Cardiac septum (tissue), 1 donor: Measurements from ENCODE around the gene PDZD8. TPM values are rescaled to one million over a fixed set of nuclear protein-coding genes. Genes with fewer than 3 reads are reported as not detected.

Experiments used
- DNase-seq: peaks from one replicate; pipeline ENCODE4 v3.0.0-alpha.2; 2020; ENCODE audit warnings: low spot score
- intact Hi-C: fragments of 100-400 bp; cut with DNase I; formaldehyde crosslinking; loops from one replicate; pipeline ENCODE4 v1.14.0; 2022
- total RNA-seq: library from RNA; stranded (reverse); fragmentation: NEBNext Ultra II Directional; extraction: Animal tissue kit (Norgen Biotek cat#: 25700); gene quantifications from one replicate; pipeline ENCODE4 v1.2.1, GENCODE V29; 2021
- donor health status: DM: no; HTN: no; CAD: no.

Gene PDZD8
- total RNA-seq, 1 donor from 2014 or later: 27.9 TPM

GRCh38 chr10:117355072-117355471 lies 20.2 kb downstream of the PDZD8 start:
- DNase-seq: no peak
- intact Hi-C loops: no loop called here

GRCh38 chr10:117353684-117354083 lies 21.6 kb downstream of the PDZD8 start:
- intact Hi-C loops: no loop called here
- no peak for DNase-seq

GRCh38 chr10:117352724-117353123 lies 22.5 kb downstream of the PDZD8 start:
- DNase-seq: no peak
- intact Hi-C loops: no loop called here

- DNase-seq: no peak
- intact Hi-C loops: no loop called here
Measured at GRCh38 chr10:117351996-117352395, 23.2 kb downstream of the PDZD8 start.

GRCh38 chr10:117351558-117351957 lies 23.7 kb downstream of the PDZD8 start:
- DNase-seq: no peak
- intact Hi-C loops: no loop called here

GRCh38 chr10:117350909-117351308 lies 24.3 kb downstream of the PDZD8 start:
- intact Hi-C loops: no loop called here
- no peak for DNase-seq

GRCh38 chr10:117348236-117348635 lies 27.0 kb downstream of the PDZD8 start:
- intact Hi-C loops: no loop called here
- no peak for DNase-seq

GRCh38 chr10:117346574-117346973 lies 28.7 kb downstream of the PDZD8 start:
- DNase-seq: no peak
- intact Hi-C loops: no loop called here

- DNase-seq: no peak
Measured at GRCh38 chr10:117345143-117345542, 30.1 kb downstream of the PDZD8 start.

GRCh38 chr10:117342641-117343040 lies 32.6 kb downstream of the PDZD8 start:
- intact Hi-C loops: no loop called here
- no peak for DNase-seq

More at GRCh38 chr10:117345143-117345542, 30.1 kb downstream of the PDZD8 start:
- intact Hi-C loops: no loop called here

- DNase-seq: no peak
Measured at GRCh38 chr10:117341061-117341460, 34.2 kb downstream of the PDZD8 start.

GRCh38 chr10:117339979-117340378 lies 35.3 kb downstream of the PDZD8 start:
- no peak for DNase-seq
- intact Hi-C loops: no loop called here

More at GRCh38 chr10:117341061-117341460, 34.2 kb downstream of the PDZD8 start:
- intact Hi-C loops: no loop called here

- intact Hi-C loops: no loop called here
- no peak for DNase-seq
Measured at GRCh38 chr10:117339578-117339977, 35.7 kb downstream of the PDZD8 start.

GRCh38 chr10:117334926-117335325 lies 40.3 kb downstream of the PDZD8 start:
- intact Hi-C loops: no loop called here

GRCh38 chr10:117334066-117334465 lies 41.2 kb downstream of the PDZD8 start:
- no peak for DNase-seq
- intact Hi-C loops: no loop called here

More at GRCh38 chr10:117334926-117335325, 40.3 kb downstream of the PDZD8 start:
- DNase-seq: no peak

GRCh38 chr10:117327262-117327661 lies 48.0 kb downstream of the PDZD8 start:
- no peak for DNase-seq
- intact Hi-C loops: no loop called here

- no peak for DNase-seq
- intact Hi-C loops: no loop called here
Measured at GRCh38 chr10:117324367-117324766, 50.9 kb downstream of the PDZD8 start.

GRCh38 chr10:117322260-117322659 lies 53.0 kb downstream of the PDZD8 start:
- intact Hi-C loops: no loop called here
- no peak for DNase-seq

- DNase-seq: no peak
- intact Hi-C loops: no loop called here
Measured at GRCh38 chr10:117320050-117320665, 55.1 kb downstream of the PDZD8 start.

GRCh38 chr10:117318909-117319308 lies 56.3 kb downstream of the PDZD8 start:
- DNase-seq: no peak
- intact Hi-C loops: loop anchor here (2.0 kb wide), 1 partner anchor 102 kb away; no protein-coding TSS in a partner anchor

GRCh38 chr10:117316701-117317100 lies 58.5 kb downstream of the PDZD8 start:
- intact Hi-C loops: no loop called here
- no peak for DNase-seq

GRCh38 chr10:117313641-117314040 lies 61.6 kb downstream of the PDZD8 start:
- intact Hi-C loops: no loop called here

More at GRCh38 chr10:117313641-117314040, 61.6 kb downstream of the PDZD8 start:
- DNase-seq: no peak
